IPS-18a (cell line): ENCODE measurements around the gene DOCK2.
"Not testable (repeated sequence)": the region's sequence is repeated elsewhere in the genome, so short reads cannot be mapped to it uniquely, and the experiment has no call there.

ENCODE experiments used
- H3K27ac ChIP-seq: one replicate; pipeline ENCODE4 v1.5.1; 2013; ENCODE audit warnings: low read length
- H3K27me3 ChIP-seq: one replicate; pipeline ENCODE4 v1.6.1; 2013; ENCODE audit warnings: mild to moderate bottlenecking, low read length; ENCODE audit not compliant: control insufficient read depth, insufficient read depth
- H3K36me3 ChIP-seq: one replicate; pipeline ENCODE4 v1.6.1; 2013; ENCODE audit warnings: low read depth, low read length; ENCODE audit not compliant: control insufficient read depth
- H3K4me1 ChIP-seq: one replicate; pipeline ENCODE4 v1.6.1; 2013; ENCODE audit warnings: low read depth, low read length; ENCODE audit not compliant: control insufficient read depth
- H3K4me3 ChIP-seq: one replicate; pipeline ENCODE4 v1.5.1; 2013; ENCODE audit warnings: low read length
- H3K9ac ChIP-seq: one replicate; pipeline ENCODE4 v1.6.1; 2013; ENCODE audit warnings: mild to moderate bottlenecking, low read length, moderate library complexity
- H3K9me3 ChIP-seq: one replicate; pipeline ENCODE4 v1.6.1; 2013; ENCODE audit warnings: low read depth, low read length; ENCODE audit not compliant: control insufficient read depth

The DOCK2 gene

DNA sequence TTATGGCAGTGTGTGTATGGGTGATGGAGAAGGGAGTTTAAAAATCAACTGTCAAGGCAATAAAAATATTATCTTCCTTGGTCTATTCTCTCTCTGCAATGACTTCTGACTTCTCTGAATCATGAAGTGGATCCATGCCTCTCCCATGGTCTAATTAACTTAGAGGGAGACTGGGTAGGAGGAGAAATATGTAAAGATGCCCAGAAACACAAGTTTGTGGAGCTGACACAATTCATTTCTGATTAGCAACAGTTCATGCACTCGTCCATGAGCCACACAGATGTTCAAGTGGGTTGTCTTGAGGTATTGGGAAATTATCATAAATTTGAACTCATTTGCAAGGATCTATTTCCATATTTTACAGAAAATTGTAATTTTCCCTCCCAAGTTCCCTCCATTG, 305.1 kb downstream of the DOCK2 start:
- H3K4me1 ChIP-seq, result peaks cover 14% of the 10 kb centered on the region
- H3K9me3 ChIP-seq, result no peaks in the 10 kb centered on the region
- H3K27me3 ChIP-seq, result no peaks in the 10 kb centered on the region
- no peak overlapping the region for H3K27ac ChIP-seq
- no peaks in the 10 kb centered on the region for H3K36me3 ChIP-seq
- no peak overlapping the region for H3K9ac ChIP-seq
- no peak overlapping the region for H3K4me3 ChIP-seq

DNA sequence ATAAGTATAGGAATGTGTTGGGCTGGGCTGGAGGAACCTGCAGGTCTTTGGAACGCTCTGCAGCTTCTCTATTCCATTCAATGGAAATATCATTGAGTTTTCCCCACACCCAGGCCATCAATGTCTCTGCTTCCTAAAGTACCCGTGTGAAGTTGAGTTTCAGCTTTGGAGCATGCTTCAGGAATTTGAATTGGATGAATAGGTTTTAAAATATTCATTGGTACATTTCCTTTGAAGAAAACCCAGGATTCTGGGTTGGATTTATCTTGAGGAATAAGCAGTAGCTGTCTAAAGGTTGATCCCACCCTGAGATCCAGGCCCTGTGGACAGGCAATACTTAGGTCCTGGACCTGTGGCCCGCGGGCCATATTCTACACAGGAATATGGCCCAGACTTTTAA, 306.0 kb downstream of the DOCK2 start:
- Histone ChIP-seq H3K4me3 (no peak overlapping the region), H3K27ac (no peak overlapping the region), H3K9me3 (no peaks in the 10 kb centered on the region), H3K4me1 (peaks cover 14% of the 10 kb centered on the region), H3K27me3 (no peaks in the 10 kb centered on the region), H3K9ac (no peak overlapping the region), H3K36me3 (no peaks in the 10 kb centered on the region)

DNA sequence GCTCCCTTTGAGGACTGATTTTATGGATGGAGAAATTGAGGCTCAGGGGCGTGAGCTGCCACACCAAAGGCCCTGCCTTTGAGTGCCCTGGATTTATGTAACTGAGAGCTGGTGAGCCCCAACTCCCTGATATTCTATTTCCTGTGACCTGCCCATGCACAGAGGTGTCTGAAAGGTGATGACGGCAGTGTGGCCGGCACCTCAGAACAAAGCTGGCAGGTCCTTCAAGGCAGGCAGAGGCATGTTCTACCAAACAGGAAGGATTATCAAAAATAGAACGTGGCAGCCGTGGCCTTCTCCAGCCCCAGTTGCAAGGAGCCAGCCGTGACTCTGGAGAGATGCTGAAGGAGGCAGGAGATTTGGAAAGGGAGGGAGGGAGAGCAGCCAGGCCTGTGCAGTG, 307.0 kb downstream of the DOCK2 start:
- Histone ChIP-seq H3K9me3 (no peaks in the 10 kb centered on the region), H3K27me3 (no peaks in the 10 kb centered on the region), H3K9ac (no peak overlapping the region), H3K4me1 (peaks cover 14% of the 10 kb centered on the region), H3K4me3 (no peak overlapping the region), H3K27ac (no peak overlapping the region), H3K36me3 (no peaks in the 10 kb centered on the region)

DNA sequence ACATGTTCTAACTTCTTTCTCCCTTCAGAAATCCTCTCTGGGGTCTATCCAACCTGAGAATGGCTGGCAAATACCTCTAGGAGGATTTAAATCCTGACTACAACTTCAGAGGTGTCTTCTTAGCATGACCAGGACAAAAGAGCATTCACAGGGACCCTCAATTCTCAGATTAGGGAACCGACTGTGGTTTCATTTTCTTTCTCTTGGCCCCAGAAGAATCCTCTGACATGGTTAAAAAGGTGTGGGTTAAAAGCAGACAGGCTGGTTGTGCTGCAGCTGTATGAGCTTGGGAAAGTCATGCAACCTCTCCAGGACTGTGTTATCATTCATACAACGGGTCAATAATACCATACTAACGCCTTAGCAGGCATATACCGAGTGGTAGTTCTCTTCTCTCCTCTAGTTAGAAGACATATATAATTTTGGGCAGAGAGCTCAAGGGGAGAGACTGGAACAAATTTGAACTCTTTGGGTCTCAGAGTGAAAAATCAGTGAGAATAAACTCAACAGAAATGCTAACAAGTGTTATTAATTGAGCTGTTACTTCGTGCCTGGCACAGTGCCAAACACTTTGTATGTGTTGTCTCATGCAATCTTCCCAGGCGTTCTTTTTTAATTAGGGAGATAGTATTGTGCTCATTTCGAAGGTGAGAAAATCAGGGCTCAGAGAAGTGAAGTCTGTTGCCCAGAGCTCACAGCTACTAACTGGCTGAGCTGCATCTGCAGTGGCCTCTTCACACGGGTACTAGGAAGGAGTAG, 308.0 kb downstream of the DOCK2 start:
- H3K27ac ChIP-seq, result no peak overlapping the region
- no peaks in the 10 kb centered on the region for H3K9me3 ChIP-seq
- peaks cover 14% of the 10 kb centered on the region for H3K4me1 ChIP-seq
- no peaks in the 10 kb centered on the region for H3K36me3 ChIP-seq
- H3K9ac ChIP-seq, result no peak overlapping the region
- no peak overlapping the region for H3K4me3 ChIP-seq
- no peaks in the 10 kb centered on the region for H3K27me3 ChIP-seq

DNA sequence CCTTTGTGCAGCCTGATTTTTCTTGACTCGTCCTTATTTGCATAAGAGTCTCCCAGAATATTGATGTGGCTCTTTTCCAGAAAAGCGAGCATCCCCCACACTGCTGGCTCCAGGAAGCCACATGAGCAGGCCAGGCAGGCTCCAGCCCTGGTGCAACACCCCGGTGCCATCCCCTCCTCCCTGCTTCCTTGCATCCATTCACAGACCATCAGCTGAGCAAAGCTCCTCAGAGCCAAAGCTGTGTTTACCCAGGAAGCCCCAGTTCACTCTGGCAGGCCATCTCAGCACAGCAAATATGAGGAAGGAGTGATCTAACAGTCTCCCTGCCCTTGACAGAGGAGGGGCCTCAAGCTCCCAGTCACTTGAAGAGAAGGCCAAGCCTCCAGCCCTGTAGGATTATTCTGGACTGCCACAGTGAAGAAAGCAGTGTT, 308.8 kb downstream of the DOCK2 start:
- peaks cover 14% of the 10 kb centered on the region for H3K4me1 ChIP-seq
- no peak overlapping the region for H3K9ac ChIP-seq
- H3K4me3 ChIP-seq, result no peak overlapping the region
- H3K9me3 ChIP-seq, result no peaks in the 10 kb centered on the region
- H3K27me3 ChIP-seq, result no peaks in the 10 kb centered on the region
- H3K36me3 ChIP-seq, result no peaks in the 10 kb centered on the region
- H3K27ac ChIP-seq, result no peak overlapping the region

DNA sequence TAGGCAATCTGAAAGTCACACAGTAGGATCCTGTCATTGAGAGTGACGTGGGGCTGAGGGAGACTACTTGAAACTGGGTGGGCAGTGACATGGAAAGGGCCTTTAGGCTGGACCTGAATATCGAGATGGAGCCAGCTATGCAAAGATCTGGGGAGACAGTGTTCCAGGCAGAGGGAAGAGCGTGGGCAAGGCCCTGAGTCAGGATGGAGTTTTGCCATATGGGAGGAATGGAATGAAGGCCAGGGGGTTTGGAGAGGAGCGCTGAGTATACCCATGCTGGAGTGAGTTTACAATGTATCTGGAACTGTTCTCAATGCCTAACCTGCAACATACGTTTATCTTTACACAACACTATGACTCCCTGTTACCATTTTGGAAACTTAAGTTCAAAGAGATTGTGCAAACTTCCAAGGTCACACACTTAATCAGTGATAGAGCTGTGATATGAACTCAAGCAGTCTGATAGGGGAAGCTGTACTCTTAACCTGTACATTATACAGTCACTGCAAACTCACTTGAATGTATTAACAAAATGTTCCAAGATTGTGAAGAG, 309.7 kb downstream of the DOCK2 start:
- Histone ChIP-seq H3K36me3 (no peaks in the 10 kb centered on the region), H3K27me3 (no peaks in the 10 kb centered on the region), H3K9ac (no peak overlapping the region), H3K27ac (no peak overlapping the region), H3K9me3 (no peaks in the 10 kb centered on the region), H3K4me3 (no peak overlapping the region), H3K4me1 (peaks cover 14% of the 10 kb centered on the region)

DNA sequence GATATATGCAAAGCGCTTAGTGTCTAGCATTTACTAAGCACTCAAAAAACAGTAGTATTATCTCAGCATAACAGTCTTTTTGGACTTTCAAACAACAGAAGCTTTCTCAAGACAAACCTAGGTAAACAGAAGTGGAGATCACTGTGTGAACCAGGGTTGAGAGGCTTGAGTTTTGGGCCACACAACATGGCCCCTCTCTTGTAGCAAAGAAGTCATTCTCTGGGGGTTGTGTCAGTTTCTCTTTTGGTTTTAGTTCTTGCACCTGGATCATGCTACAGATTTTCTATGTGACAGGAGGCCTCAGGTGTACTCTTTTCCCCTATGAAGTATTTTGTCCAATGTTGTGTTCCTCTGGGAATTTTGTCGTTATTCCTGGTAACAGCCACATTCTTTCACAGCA, 313.3 kb downstream of the DOCK2 start:
- Histone ChIP-seq H3K27me3 (no peaks in the 10 kb centered on the region), H3K4me3 (no peak overlapping the region), H3K9me3 (no peaks in the 10 kb centered on the region), H3K36me3 (no peaks in the 10 kb centered on the region), H3K4me1 (peaks cover 11% of the 10 kb centered on the region), H3K9ac (no peak overlapping the region), H3K27ac (no peak overlapping the region)

DNA sequence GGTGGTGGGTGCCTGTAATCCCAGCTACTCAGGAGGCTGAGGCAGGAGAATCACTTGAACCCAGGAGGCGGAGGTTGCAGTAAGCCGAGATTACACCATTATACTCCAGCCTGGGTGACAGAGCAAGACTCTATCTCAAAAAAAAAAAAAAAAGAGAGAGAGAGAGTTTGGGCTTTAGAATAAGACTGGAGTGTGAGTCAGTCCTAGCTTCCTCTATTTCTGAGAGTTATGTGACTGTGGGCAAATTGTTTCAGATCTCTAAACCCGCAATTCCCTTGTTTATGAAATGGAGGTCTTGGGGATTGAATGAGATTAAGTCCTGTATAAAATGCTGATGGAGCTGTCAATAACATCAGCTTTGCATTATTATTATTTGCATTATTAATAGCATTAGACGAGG, 316.1 kb downstream of the DOCK2 start:
- not testable (repeated sequence) for H3K4me1 ChIP-seq, H3K36me3 ChIP-seq, H3K9me3 ChIP-seq, H3K4me3 ChIP-seq, H3K27ac ChIP-seq, H3K9ac ChIP-seq, H3K27me3 ChIP-seq

DNA sequence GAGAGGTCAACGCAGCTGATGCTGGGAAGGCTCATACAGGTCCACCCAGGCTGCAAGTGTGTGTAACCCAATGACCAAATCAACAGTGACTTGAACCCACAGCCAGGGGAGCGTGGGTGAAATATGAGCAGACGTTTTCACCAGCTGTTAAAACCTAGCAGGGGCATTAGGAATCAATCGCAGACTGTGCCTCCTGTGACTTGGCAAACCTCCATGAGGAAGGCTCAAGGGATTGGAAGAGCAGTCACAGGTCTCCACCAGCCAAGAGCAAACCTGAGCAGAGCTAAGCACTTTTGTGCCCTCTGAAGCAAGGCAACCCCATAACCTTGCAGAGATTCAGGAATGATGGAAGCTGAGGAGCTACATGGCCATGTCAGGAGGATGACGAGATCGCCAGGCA, 317.7 kb downstream of the DOCK2 start:
- no peak overlapping the region for H3K9ac ChIP-seq
- H3K9me3 ChIP-seq, result no peaks in the 10 kb centered on the region
- no peak overlapping the region for H3K27ac ChIP-seq
- H3K4me3 ChIP-seq, result no peak overlapping the region
- H3K4me1 ChIP-seq, result no peaks in the 10 kb centered on the region
- H3K36me3 ChIP-seq, result no peaks in the 10 kb centered on the region
- no peaks in the 10 kb centered on the region for H3K27me3 ChIP-seq

DNA sequence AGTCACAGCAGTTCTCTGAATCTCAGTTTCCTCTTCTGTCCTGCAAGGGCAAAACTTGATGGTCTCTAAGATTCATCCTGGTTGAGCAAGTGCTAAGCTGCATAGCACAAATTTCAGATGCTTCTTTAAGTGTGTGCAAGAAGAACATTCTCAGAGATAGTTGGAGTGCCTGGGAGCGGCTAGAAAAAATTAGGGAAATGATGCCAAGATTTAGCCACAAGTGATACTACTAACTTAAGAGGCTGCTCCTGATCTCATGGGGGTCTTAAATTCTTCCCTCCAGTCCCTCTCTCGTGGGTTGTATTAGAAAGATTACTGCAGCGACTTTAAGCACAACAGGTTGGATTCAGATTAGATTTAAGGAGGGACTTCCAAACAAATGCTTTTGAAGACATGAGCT, 319.1 kb downstream of the DOCK2 start:
- Histone ChIP-seq H3K27me3 (no peaks in the 10 kb centered on the region), H3K27ac (no peak overlapping the region), H3K9me3 (no peaks in the 10 kb centered on the region), H3K9ac (no peak overlapping the region), H3K36me3 (no peaks in the 10 kb centered on the region), H3K4me1 (no peaks in the 10 kb centered on the region), H3K4me3 (no peak overlapping the region)

DNA sequence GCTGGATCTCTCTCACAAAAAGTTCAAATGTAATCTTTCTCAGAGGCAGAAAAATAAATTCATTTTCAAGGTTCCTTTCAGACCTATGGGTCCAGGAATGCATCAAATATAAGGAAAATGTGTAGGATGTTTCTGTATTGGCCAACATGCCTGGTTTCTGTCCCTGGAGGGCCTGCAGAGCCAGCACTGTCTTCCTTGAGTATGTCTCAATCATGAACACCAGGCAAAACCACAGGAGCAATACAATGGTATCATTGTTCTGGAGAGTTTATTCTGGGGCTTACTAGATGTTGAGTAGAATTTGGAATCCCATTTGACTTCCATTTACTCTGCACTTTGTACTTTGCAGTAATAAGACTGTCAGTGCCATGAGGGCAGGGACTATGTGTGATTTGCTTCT, 319.7 kb downstream of the DOCK2 start:
- H3K4me1 ChIP-seq, result no peaks in the 10 kb centered on the region
- H3K27me3 ChIP-seq, result no peaks in the 10 kb centered on the region
- no peak overlapping the region for H3K9ac ChIP-seq

DNA sequence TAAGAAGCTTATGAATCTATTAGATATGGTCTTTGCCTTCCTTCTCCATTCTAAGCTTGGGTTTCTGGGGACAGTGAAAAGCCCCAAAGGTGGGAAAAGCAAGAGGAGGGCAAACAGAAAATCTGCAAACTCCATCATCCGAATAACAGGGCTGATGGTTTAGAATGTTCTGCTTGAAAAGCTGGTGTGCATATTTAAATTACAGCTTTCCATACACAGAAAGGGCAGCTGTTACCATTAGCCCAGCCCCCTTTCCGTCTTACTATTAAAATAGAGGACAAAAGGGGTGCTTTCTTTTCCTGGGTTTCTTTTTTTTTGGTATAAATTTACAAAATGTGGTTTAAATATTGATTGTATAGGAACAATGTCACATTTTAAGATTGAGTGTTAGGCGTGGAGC, 321.2 kb downstream of the DOCK2 start:
- Histone ChIP-seq H3K4me1 (no peaks in the 10 kb centered on the region), H3K36me3 (no peaks in the 10 kb centered on the region), H3K9me3 (no peaks in the 10 kb centered on the region), H3K9ac (no peak overlapping the region), H3K4me3 (no peak overlapping the region), H3K27ac (no peak overlapping the region), H3K27me3 (no peaks in the 10 kb centered on the region)

More for the DNA sequence above, 319.7 kb downstream of the DOCK2 start:
- H3K27ac ChIP-seq, result no peak overlapping the region
- H3K9me3 ChIP-seq, result no peaks in the 10 kb centered on the region
- H3K4me3 ChIP-seq, result no peak overlapping the region
- H3K36me3 ChIP-seq, result no peaks in the 10 kb centered on the region
